ENCODE measurements around the gene SLAMF1. TPM values are rescaled to one million over a fixed set of nuclear protein-coding genes. Genes with fewer than 3 reads are reported as not detected.

The SLAMF1 gene
- total and polyA plus RNA-seq, 7 experiments from 2014 or later: 14.6 to 90.3 (median 22.9) TPM

DNA sequence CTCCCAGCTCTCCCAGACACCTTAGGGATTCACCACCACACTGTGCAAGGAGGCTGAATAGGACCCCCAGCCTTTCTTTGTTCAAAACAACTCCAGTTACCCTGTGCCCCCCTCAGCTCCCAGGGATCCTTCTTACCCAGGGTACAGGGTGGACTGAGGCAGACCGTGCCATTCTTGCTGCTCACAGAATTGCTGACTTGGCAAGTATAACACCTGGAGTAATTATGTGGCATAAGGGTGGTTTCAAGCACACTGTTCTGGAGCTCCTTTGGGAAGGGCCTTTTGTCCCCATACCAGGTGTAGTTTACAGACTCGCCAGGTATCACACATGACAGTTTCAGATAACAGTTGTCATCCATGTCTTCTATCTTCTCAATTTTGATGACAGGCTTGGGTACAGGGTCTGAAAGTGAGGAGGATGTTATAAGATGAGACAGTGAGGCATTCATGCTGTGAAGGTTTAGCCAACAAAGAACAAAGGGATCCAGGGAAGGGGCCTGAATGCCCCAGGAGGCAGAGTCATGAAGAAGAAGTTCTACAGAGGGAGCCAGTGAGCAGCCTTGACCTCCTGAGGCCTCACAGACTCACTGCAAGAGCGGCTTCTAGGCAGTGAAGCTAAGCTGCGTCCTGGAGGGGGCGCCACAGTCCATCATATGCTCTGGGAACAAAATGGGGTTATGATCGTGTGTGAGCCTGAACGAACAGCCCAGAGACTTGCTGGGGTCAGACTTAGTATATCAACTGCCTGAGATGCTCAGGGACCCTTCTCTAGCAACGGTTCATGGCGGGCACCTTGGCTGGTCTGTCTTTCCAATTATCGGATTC is 34.4 kb upstream of the SLAMF1 start:
- no peaks in the 10 kb centered on the region for H3K27me3 Mint-ChIP-seq
- peak; percentile 98 for ATAC-seq
- H3K27ac Mint-ChIP-seq: peak overlapping the region; percentile 76 to 96 (median 90)
- H3K9me3 ChIP-seq (ENCODE audit: control insufficient read depth in 2 of 3, low read length in 3 of 3): no peaks in the 10 kb centered on the region
- H3K27me3 ChIP-seq (ENCODE audit: control insufficient read depth in 2 of 2, insufficient read depth in 2 of 2, low read length in 2 of 2): no peaks in the 10 kb centered on the region
- H3K4me1 ChIP-seq (ENCODE audit: control insufficient read depth in 2 of 2, insufficient read depth in 2 of 2, low read length in 2 of 2): peaks cover 47% of the 10 kb centered on the region in 2 donors
- POLR2A ChIA-PET: interaction anchor here (0.6 to 3.2 kb wide), 9 partner anchors 9 to 89 kb away, joined by 3 to 15 read pairs (median 5); partner anchors contain the start of gene CD48
- peak overlapping the region in 3 of 10 donors; percentile 1 to 70 (median 68) for H3K4me3 Mint-ChIP-seq
- H3K27ac ChIP-seq (ENCODE audit: low read depth, low read length): peak overlapping the region; percentile 65
- H3K36me3 ChIP-seq (ENCODE audit: control insufficient read depth in 2 of 3, insufficient read depth in 3 of 3, low read length in 3 of 3): peaks cover 26 to 73% (median 31%) of the 10 kb centered on the region in 3 experiments
- no peak overlapping the region for H3K4me3 ChIP-seq (ENCODE audit: low read length)
- H3K9me3 Mint-ChIP-seq: peaks cover 0 to 2% (median under 1%) of the 10 kb centered on the region in 11 donors
- peak; percentile 77 to 90 (median 87) for DNase-seq
- peaks cover 51 to 91% (median 52%) of the 10 kb centered on the region in 7 donors for H3K4me1 Mint-ChIP-seq
- intact Hi-C loops (cut with micrococcal nuclease): loop anchor here (1.0 kb wide), 9 partner anchors 11 to 309 kb away; no protein-coding TSS in a partner anchor
- CTCF ChIA-PET: interaction anchor here (0.5 to 6.3 kb wide), 39 partner anchors 9 to 947 kb away, joined by 3 to 104 read pairs (median 5); partner anchors contain the start of genes CD48 and ITLN2
- peaks cover 23 to 74% (median 39%) of the 10 kb centered on the region in 5 donors for H3K36me3 Mint-ChIP-seq

DNA sequence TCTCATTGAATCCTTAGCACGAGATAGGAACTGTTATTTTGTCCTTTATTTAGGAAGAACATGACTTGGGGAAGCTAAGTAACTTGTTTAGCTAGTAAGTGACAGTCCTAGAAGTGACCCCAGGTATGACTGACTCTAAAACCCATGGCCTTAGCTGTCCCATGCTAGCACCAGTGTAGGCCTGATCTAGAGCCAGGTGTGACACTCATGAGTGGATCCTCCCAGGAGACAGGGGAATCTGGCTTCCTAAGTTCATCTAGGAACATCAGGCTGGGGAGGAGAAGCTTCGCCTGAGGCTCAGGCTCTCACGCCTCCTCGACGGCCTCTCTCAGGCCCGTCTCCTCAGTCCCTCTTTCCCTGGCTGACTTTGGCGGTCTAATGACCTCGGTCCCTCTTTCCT is 33.6 kb upstream of the SLAMF1 start:
- Histone ChIP-seq H3K27me3 (ENCODE audit: control insufficient read depth in 2 of 2, insufficient read depth in 2 of 2, low read length in 2 of 2) (no peaks in the 10 kb centered on the region), H3K4me1 (ENCODE audit: control insufficient read depth in 2 of 2, insufficient read depth in 2 of 2, low read length in 2 of 2) (peaks cover 44 to 46% of the 10 kb centered on the region in 2 donors), H3K27ac (ENCODE audit: low read depth, low read length) (peak overlapping the region; percentile 19), H3K4me3 (ENCODE audit: low read length) (no peak overlapping the region), H3K9me3 (ENCODE audit: control insufficient read depth in 2 of 3, low read length in 3 of 3) (no peaks in the 10 kb centered on the region), H3K36me3 (ENCODE audit: control insufficient read depth in 2 of 3, insufficient read depth in 3 of 3, low read length in 3 of 3) (peaks cover 26 to 76% (median 31%) of the 10 kb centered on the region in 3 experiments)
- Mint-ChIP-seq H3K4me3 (no peak overlapping the region), H3K27ac (peak overlapping the region in 7 of 9 donors; percentile 29 to 90 (median 71)), H3K9me3 (no peaks in the 10 kb centered on the region), H3K4me1 (peaks cover 43 to 87% (median 44%) of the 10 kb centered on the region in 7 donors), H3K27me3 (no peaks in the 10 kb centered on the region), H3K36me3 (peaks cover 18 to 68% (median 30%) of the 10 kb centered on the region in 5 donors)
- intact Hi-C loops (cut with micrococcal nuclease): no loop called here
- CTCF ChIA-PET: interaction anchor here (0.6 to 6.3 kb wide), 30 partner anchors 8 to 326 kb away, joined by 3 to 104 read pairs (median 5); partner anchors contain the start of gene CD48
- DNase-seq (no peak), ATAC-seq (no peak)
- POLR2A ChIA-PET: interaction anchor here (1.0 to 2.0 kb wide), 3 partner anchors 9 to 58 kb away, joined by 3 to 5 read pairs (median 5); no protein-coding TSS in a partner anchor

DNA sequence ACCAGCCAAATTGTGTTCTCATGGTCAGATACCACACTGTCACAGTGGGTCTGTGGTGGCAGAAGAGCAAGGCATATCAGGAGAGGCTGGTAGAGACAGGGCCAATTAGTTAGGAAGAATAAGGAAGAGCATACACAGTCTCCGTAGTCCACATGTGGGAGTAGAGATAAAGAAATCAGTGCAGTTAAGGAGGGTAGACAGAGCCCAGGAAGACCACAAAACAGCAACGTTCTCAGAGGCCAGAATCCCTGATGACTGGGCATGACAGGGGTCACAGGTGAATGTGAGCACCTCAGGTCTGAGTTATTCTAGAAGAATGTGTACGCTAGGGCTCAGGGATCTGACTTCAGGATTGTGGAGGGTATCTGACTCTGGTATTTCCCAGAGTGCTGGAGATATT is 33.0 kb upstream of the SLAMF1 start:
- peak overlapping the region in 8 of 9 donors; percentile 47 to 89 (median 71) for H3K27ac Mint-ChIP-seq
- no peaks in the 10 kb centered on the region for H3K9me3 Mint-ChIP-seq
- no peaks in the 10 kb centered on the region for H3K27me3 Mint-ChIP-seq
- H3K36me3 Mint-ChIP-seq: peaks cover 15 to 63% (median 25%) of the 10 kb centered on the region in 5 donors
- no peaks in the 10 kb centered on the region for H3K9me3 ChIP-seq (ENCODE audit: control insufficient read depth in 2 of 3, low read length in 3 of 3)
- H3K4me1 ChIP-seq (ENCODE audit: control insufficient read depth in 2 of 2, insufficient read depth in 2 of 2, low read length in 2 of 2): peaks cover 39 to 44% of the 10 kb centered on the region in 2 donors
- ChIA-PET POLR2A (interaction anchor here (1.0 to 2.0 kb wide), 3 partner anchors 8 to 88 kb away, joined by 3 to 10 read pairs (median 5); no protein-coding TSS in a partner anchor), CTCF (interaction anchor here (0.6 to 6.3 kb wide), 19 partner anchors 12 to 311 kb away, joined by 3 to 104 read pairs (median 6); no protein-coding TSS in a partner anchor)
- no peak for DNase-seq
- intact Hi-C loops (cut with micrococcal nuclease): no loop called here
- no peak for ATAC-seq
- peaks cover 23 to 74% (median 31%) of the 10 kb centered on the region in 3 experiments for H3K36me3 ChIP-seq (ENCODE audit: control insufficient read depth in 2 of 3, insufficient read depth in 3 of 3, low read length in 3 of 3)
- H3K4me3 Mint-ChIP-seq: no peak overlapping the region
- no peak overlapping the region for H3K4me3 ChIP-seq (ENCODE audit: low read length)
- peak overlapping the region; percentile 15 for H3K27ac ChIP-seq (ENCODE audit: low read depth, low read length)
- peaks cover 38 to 82% (median 39%) of the 10 kb centered on the region in 7 donors for H3K4me1 Mint-ChIP-seq
- H3K27me3 ChIP-seq (ENCODE audit: control insufficient read depth in 2 of 2, insufficient read depth in 2 of 2, low read length in 2 of 2): no peaks in the 10 kb centered on the region

DNA sequence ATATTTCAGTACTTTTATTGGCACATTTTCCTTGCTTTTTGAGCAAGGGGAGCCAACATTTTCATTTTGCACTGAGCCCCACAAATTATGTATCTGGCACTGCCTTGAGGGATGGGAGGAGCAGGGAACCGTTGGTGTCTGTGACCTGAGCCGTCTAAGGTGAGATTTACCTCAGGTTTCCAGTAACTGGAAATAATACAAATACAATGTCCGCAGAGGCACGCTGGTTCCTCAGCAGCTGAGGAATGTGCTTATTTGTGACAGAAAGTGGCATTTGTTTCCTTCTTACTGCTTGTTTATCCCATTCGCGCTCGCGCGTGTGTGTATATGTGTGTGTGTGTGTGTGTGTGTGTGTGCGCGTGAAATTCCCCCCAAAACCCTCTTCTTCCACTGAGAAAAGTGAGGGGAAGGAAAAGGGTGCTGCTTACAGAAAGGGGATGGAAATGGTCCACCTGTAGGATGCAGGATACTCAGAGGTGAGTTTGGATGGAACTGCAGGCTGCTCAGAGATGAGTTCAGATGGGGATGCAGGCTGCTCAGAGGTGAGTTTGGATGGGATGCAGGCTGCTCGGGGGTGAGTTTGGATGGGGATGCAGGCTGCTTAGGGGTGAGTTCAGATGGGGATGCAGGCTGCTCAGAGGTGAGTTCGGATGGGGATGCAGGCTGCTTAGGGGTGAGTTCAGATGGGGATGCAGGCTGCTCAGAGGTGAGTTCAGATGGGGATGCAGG is 30.2 kb upstream of the SLAMF1 start:
- peaks cover 31 to 43% of the 10 kb centered on the region in 2 donors for H3K4me1 ChIP-seq (ENCODE audit: control insufficient read depth in 2 of 2, insufficient read depth in 2 of 2, low read length in 2 of 2)
- ChIA-PET POLR2A (no interaction called here), CTCF (no interaction called here)
- peaks cover 14 to 40% (median 15%) of the 10 kb centered on the region in 5 donors for H3K36me3 Mint-ChIP-seq
- no peaks in the 10 kb centered on the region for H3K27me3 ChIP-seq (ENCODE audit: control insufficient read depth in 2 of 2, insufficient read depth in 2 of 2, low read length in 2 of 2)
- intact Hi-C loops (cut with micrococcal nuclease): no loop called here
- H3K4me3 ChIP-seq (ENCODE audit: low read length): no peak overlapping the region
- H3K27ac ChIP-seq (ENCODE audit: low read depth, low read length): no peak overlapping the region
- no peaks in the 10 kb centered on the region for H3K9me3 Mint-ChIP-seq
- ATAC-seq (no peak), DNase-seq (no peak)
- peaks cover 9 to 53% (median 13%) of the 10 kb centered on the region in 7 donors for H3K4me1 Mint-ChIP-seq
- H3K27ac Mint-ChIP-seq: peak overlapping the region in 8 of 9 donors; percentile 37 to 72 (median 58)
- no peaks in the 10 kb centered on the region for H3K27me3 Mint-ChIP-seq
- no peaks in the 10 kb centered on the region for H3K9me3 ChIP-seq (ENCODE audit: control insufficient read depth in 2 of 3, low read length in 3 of 3)
- H3K4me3 Mint-ChIP-seq: no peak overlapping the region
- peaks cover 17 to 56% (median 31%) of the 10 kb centered on the region in 3 experiments for H3K36me3 ChIP-seq (ENCODE audit: control insufficient read depth in 2 of 3, insufficient read depth in 3 of 3, low read length in 3 of 3)

DNA sequence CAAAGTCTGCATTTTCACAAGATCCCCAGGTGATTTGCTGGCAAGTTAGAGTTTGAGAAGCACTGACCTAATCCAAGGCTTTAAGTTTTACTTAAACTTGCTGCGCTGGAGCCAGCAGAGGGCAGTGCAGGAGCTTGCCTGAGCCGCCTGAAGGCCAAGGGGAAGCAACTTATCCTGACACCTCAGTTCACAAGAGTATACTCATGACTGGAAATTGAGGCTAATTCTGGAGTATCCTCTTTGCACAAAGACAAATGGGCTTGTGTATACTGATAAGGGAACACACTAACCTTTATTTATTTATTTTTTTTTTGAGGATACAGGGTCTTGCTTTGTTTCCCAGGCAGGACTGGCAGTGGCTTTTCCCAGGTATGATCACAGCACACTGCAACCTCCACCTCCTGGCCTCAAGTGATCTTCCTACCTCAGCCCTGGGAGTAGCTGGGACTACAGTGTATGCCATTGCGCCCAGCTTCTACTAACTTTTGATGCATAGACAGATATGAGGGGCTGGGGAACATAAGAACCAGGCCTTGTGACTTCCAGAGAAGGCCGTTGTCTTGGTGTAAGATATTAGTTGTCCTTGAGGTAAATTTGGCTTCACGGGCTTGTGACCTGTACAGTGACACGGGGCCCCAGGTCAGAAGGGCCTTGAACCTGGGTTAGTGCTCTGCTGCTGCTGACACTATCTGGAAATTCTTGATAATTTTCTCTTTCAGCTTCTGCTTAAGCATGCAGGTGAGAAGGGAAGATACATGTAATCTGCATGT is 29.0 kb upstream of the SLAMF1 start:
- H3K36me3 Mint-ChIP-seq: peaks cover 10 to 37% (median 13%) of the 10 kb centered on the region in 5 donors

More for the DNA sequence above, 29.0 kb upstream of the SLAMF1 start:
- POLR2A ChIA-PET: interaction anchor here (0.6 to 5.4 kb wide), 14 partner anchors 8 to 122 kb away, joined by 3 to 59 read pairs (median 4); partner anchors contain the start of genes LY9 and SLAMF1
- Mint-ChIP-seq H3K4me1 (peaks cover under 1 to 47% (median 8%) of the 10 kb centered on the region in 7 donors), H3K27me3 (no peaks in the 10 kb centered on the region), H3K9me3 (no peaks in the 10 kb centered on the region), H3K4me3 (peak overlapping the region in 7 of 10 donors; percentile 23 to 54 (median 39)), H3K27ac (peak overlapping the region in 3 of 9 donors; percentile 69 to 93 (median 88))
- Histone ChIP-seq H3K4me1 (ENCODE audit: control insufficient read depth in 2 of 2, insufficient read depth in 2 of 2, low read length in 2 of 2) (peaks cover 26 to 41% of the 10 kb centered on the region in 2 donors), H3K27me3 (ENCODE audit: control insufficient read depth in 2 of 2, insufficient read depth in 2 of 2, low read length in 2 of 2) (no peaks in the 10 kb centered on the region), H3K4me3 (ENCODE audit: low read length) (no peak overlapping the region), H3K27ac (ENCODE audit: low read depth, low read length) (peak overlapping the region; percentile 56), H3K9me3 (ENCODE audit: control insufficient read depth in 2 of 3, low read length in 3 of 3) (no peaks in the 10 kb centered on the region), H3K36me3 (ENCODE audit: control insufficient read depth in 2 of 3, insufficient read depth in 3 of 3, low read length in 3 of 3) (peaks cover 12 to 44% (median 18%) of the 10 kb centered on the region in 3 experiments)
- CTCF ChIA-PET: interaction anchor here (0.6 to 5.7 kb wide), 35 partner anchors 8 to 394 kb away, joined by 3 to 67 read pairs (median 6); partner anchors contain the start of genes ARHGAP30, CD48, LY9 and SLAMF1
- ATAC-seq (peak; percentile 92), DNase-seq (peak; percentile 52 to 74 (median 67))
- intact Hi-C loops (cut with micrococcal nuclease): loop anchor here (1.0 to 2.0 kb wide), 8 partner anchors 7 to 247 kb away; partner anchors contain the start of gene SLAMF1 (in 1 of the 2)
